MCF 10A (cell line): Measurements from ENCODE around the gene VSTM1. TPM values are rescaled to one million over a fixed set of nuclear protein-coding genes. Genes with fewer than 3 reads are reported as not detected.

ENCODE experiments used
- BruUV-seq: library from RNA; stranded (reverse); fragments of 400-500 nt; replicated peaks from 2 replicates; lab custom pipeline; 2021; lab: Mats Ljungman, UMichigan
- CTCF ChIA-PET: fragments of 300-600 bp; sonication (Branson Sonifier 250); formaldehyde crosslinking; extraction: SDS; loops from one replicate; lab custom pipeline; 2021; ENCODE audit warnings: antibody characterized with exemption, inconsistent platforms; lab: Yijun Ruan, JAX
- POLR2A ChIA-PET: fragments of 300-600, 350-650 bp; sonication (Branson Sonifier 250); formaldehyde crosslinking; extraction: SDS; loops from one replicate; lab custom pipeline; 2020; ENCODE audit warnings: antibody characterized with exemption, inconsistent platforms; lab: Yijun Ruan, JAX
- DNase-seq: peaks from one replicate; pipeline ENCODE4 v3.0.0-alpha.2; 2018; ENCODE audit not compliant: unreplicated experiment
- H3K27ac Mint-ChIP-seq: one replicate; pipeline ENCODE4 v1.8.0; 2022; ENCODE audit warnings: mild to moderate bottlenecking, low read depth, mixed read lengths; ENCODE audit not compliant: unreplicated experiment
- H3K27me3 Mint-ChIP-seq: one replicate; pipeline ENCODE4 v1.8.0; 2022; ENCODE audit warnings: mixed read lengths; ENCODE audit not compliant: insufficient read depth, unreplicated experiment
- H3K36me3 Mint-ChIP-seq: one replicate; pipeline ENCODE4 v1.8.0; 2022; ENCODE audit warnings: mild to moderate bottlenecking, moderate library complexity, mixed read lengths; ENCODE audit not compliant: insufficient read depth, unreplicated experiment
- H3K4me1 Mint-ChIP-seq: one replicate; pipeline ENCODE4 v1.8.0; 2022; ENCODE audit warnings: mixed read lengths; ENCODE audit not compliant: insufficient read depth, unreplicated experiment
- H3K4me3 Mint-ChIP-seq: one replicate; pipeline ENCODE4 v1.8.0; 2022; ENCODE audit warnings: mild to moderate bottlenecking, moderate library complexity, mixed read lengths; ENCODE audit not compliant: unreplicated experiment
- H3K9me3 Mint-ChIP-seq: one replicate; pipeline ENCODE4 v1.8.0; 2022; ENCODE audit warnings: mixed read lengths; ENCODE audit not compliant: unreplicated experiment
- intact Hi-C: fragments of 100-400 bp; cut with micrococcal nuclease; formaldehyde crosslinking; loops from 2 replicates; pipeline ENCODE4 v1.14.1; 2022
- total RNA-seq: library from RNA; stranded (reverse); gene quantifications from 2 replicates; pipeline ENCODE4 v1.2.3, GENCODE V29; 2022
- TF ChIP-seq, protein P1 (sequence below): fragments of 200-600 bp; IDR thresholded peaks from one replicate; pipeline ENCODE4 v1.8.0; 2022; ENCODE audit warnings: antibody characterized with exemption, mild to moderate bottlenecking; ENCODE audit not compliant: unreplicated experiment

The VSTM1 gene
- total RNA-seq, 1 experiment from 2014 or later: not detected

DNA sequence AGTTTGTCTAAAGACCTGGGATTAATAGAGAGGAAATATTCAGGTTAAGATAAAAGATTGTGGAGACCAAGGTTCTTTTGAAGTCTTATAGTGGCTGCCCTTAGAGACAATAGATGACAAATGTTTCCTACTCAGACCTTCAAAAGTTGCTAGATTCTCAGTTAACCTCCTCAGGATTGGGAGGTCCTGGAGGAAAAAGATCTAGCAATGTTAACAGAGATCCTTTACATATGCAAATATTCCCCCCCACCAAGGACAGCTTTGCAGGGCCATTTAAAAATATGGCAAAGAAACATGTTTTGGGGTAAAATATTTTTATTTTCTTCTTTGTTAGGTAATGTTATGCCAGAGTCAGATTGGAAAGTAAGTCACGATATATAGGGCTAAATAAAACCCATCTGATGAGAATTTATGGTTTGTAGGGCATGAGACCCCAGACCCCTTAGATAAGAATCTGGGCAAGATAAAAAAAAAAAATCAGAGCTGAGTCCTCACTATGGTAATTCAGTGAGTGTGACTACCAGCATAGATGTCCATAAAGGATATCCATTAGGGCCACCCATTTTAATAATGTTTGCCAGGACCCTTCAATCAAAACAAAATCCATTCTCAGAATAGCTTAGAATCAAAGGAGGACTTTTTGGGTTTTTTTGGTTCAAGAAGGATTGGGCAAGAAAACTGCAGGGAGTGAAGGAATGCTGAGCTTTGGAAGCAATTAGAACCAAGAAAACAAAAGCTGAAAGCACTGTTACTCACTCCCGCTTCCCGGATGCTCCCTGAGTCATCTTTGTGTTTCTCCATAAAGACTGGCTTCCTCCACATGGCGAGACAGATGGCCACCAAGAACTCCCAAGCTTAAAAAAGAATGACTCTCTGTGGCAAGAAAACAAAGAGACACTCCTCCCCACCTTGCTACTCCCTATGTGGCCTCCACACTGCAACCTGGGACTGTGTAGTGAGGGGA lies 28.2 kb downstream of the VSTM1 start:
- ChIA-PET CTCF (interaction anchor here (0.6 to 2.4 kb wide), 6 partner anchors 10 to 431 kb away, joined by 3 to 22 read pairs (median 4); no protein-coding TSS in a partner anchor), POLR2A (interaction anchor here (0.5 to 1.0 kb wide), 3 partner anchors 26 to 790 kb away, joined by 3 to 5 read pairs (median 3); partner anchors contain the start of gene MYADM)
- Mint-ChIP-seq H3K9me3 (no peaks in the 10 kb centered on the region), H3K4me1 (peaks cover 11% of the 10 kb centered on the region), H3K36me3 (no peaks in the 10 kb centered on the region), H3K27ac (peak overlapping the region; percentile 23), H3K4me3 (no peak overlapping the region), H3K27me3 (no peaks in the 10 kb centered on the region)
- peak; percentile 94 for DNase-seq
- BruUV-seq: no TSS peak
- intact Hi-C loops: no loop called here
- TF ChIP-seq, protein P1, sequence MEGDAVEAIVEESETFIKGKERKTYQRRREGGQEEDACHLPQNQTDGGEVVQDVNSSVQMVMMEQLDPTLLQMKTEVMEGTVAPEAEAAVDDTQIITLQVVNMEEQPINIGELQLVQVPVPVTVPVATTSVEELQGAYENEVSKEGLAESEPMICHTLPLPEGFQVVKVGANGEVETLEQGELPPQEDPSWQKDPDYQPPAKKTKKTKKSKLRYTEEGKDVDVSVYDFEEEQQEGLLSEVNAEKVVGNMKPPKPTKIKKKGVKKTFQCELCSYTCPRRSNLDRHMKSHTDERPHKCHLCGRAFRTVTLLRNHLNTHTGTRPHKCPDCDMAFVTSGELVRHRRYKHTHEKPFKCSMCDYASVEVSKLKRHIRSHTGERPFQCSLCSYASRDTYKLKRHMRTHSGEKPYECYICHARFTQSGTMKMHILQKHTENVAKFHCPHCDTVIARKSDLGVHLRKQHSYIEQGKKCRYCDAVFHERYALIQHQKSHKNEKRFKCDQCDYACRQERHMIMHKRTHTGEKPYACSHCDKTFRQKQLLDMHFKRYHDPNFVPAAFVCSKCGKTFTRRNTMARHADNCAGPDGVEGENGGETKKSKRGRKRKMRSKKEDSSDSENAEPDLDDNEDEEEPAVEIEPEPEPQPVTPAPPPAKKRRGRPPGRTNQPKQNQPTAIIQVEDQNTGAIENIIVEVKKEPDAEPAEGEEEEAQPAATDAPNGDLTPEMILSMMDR: no peak

- no peaks in the 10 kb centered on the region for H3K9me3 Mint-ChIP-seq
- intact Hi-C loops: loop anchor here (1.0 kb wide), 1 partner anchor 238 kb away; no protein-coding TSS in a partner anchor
- H3K4me1 Mint-ChIP-seq: peaks cover 17% of the 10 kb centered on the region
- ChIA-PET CTCF (interaction anchor here (0.6 to 2.5 kb wide), 17 partner anchors 8 to 257 kb away, joined by 3 to 16 read pairs (median 4); partner anchors contain the start of gene OSCAR), POLR2A (no interaction called here)
- TF ChIP-seq, protein P1: no peak
- no TSS peak for BruUV-seq
- H3K27ac Mint-ChIP-seq: no peak overlapping the region
- peak overlapping the region; percentile 31 for H3K4me3 Mint-ChIP-seq
- no peaks in the 10 kb centered on the region for H3K27me3 Mint-ChIP-seq
- peak; percentile 15 for DNase-seq
- no peaks in the 10 kb centered on the region for H3K36me3 Mint-ChIP-seq
These were observed 32.7 kb downstream of the VSTM1 start for GRCh38 chr19:54030895-54031586.

- ChIA-PET CTCF (interaction anchor here (0.6 to 9.1 kb wide), 33 partner anchors 8 to 835 kb away, joined by 3 to 146 read pairs (median 4); partner anchors contain the start of genes OSCAR and PRKCG), POLR2A (interaction anchor here (0.5 kb wide), 1 partner anchor 633 kb away, joined by 3 read pairs; no protein-coding TSS in a partner anchor)
- Mint-ChIP-seq H3K27me3 (no peaks in the 10 kb centered on the region), H3K27ac (no peak overlapping the region), H3K4me3 (no peak overlapping the region), H3K36me3 (no peaks in the 10 kb centered on the region), H3K9me3 (no peaks in the 10 kb centered on the region), H3K4me1 (peaks cover 6% of the 10 kb centered on the region)
- no TSS peak for BruUV-seq
- DNase-seq: peak; percentile 82
- intact Hi-C loops: loop anchor here (1.0 kb wide), 1 partner anchor 237 kb away; no protein-coding TSS in a partner anchor
- TF ChIP-seq, protein P1: peak; percentile 49
These were observed 33.7 kb downstream of the VSTM1 start for GRCh38 chr19:54029930-54030490.
